H1 (cell line): ENCODE results near the gene FSCN2. TPM values are rescaled to one million over a fixed set of nuclear protein-coding genes. Genes with fewer than 3 reads are reported as not detected.

Experiments
- BRCA1 ChIP-seq: IDR thresholded peaks from 2 replicates; pipeline ENCODE4 v1.6.1; 2012; ENCODE audit warnings: low read depth, low read length, improper control_type of control experiment
- CTBP2 ChIP-seq: IDR thresholded peaks from 2 replicates; pipeline ENCODE4 v1.7.0; 2011; ENCODE audit warnings: borderline replicate concordance, mild to moderate bottlenecking, moderate library complexity, mixed read lengths, low read length; ENCODE audit not compliant: insufficient read depth, insufficient read length
- GTF2F1 ChIP-seq: IDR thresholded peaks from 2 replicates; pipeline ENCODE4 v1.6.1; 2012; ENCODE audit warnings: low read depth, low read length, improper control_type of control experiment, borderline replicate concordance
- KDM1A ChIP-seq: fragments of 200-600, 300-600 bp; sonication (generic); IDR thresholded peaks from 2 replicates; pipeline ENCODE4 v1.7.1; 2016; ENCODE audit warnings: mild to moderate bottlenecking, low read length, borderline replicate concordance
- MAFK ChIP-seq: IDR thresholded peaks from 2 replicates; pipeline ENCODE4 v1.6.1; 2012; ENCODE audit warnings: low read depth, mild to moderate bottlenecking, improper control_type of control experiment, low read length
- RAD21 ChIP-seq, 2 experiments: IDR thresholded peaks in 1 of 2; conservative IDR thresholded peaks in 1 of 2; 2 replicates each; pipeline ENCODE4 v1.6.1; 2011; ENCODE audit warnings: low read depth in 2 of 2, low read length in 2 of 2, improper control_type of control experiment in 1 of 2, inconsistent platforms in 1 of 2, mild to moderate bottlenecking in 1 of 2, moderate library complexity in 1 of 2
- RXRA ChIP-seq: IDR thresholded peaks from 2 replicates; pipeline ENCODE4 v1.6.1; 2011; ENCODE audit warnings: low read depth, mild to moderate bottlenecking, low read length, moderate library complexity; ENCODE audit not compliant: insufficient read depth
- SIRT6 ChIP-seq: IDR thresholded peaks from one replicate; pipeline ENCODE4 v1.7.1; 2012; ENCODE audit warnings: low read length, inconsistent platforms
- SRF ChIP-seq: IDR thresholded peaks from 2 replicates; pipeline ENCODE4 v1.6.1; 2011; ENCODE audit warnings: mild to moderate bottlenecking, low read depth, low read length, moderate library complexity
- polyA plus RNA-seq, 7 experiments: library from polyadenylated mRNA; depleted of rRNA in 3 of 7; stranded (reverse) in 5 of 7; unstranded in 2 of 7; fragments of >200 nt in 5 of 7; fragments of 200-250 nt in 2 of 7; gene quantifications; 1 replicate in 5 of 7; 2 replicates in 1 of 7; 4 replicates in 1 of 7; pipeline versions ENCODE4 v1.2.1 to v1.2.3, GENCODE V29; 2011 to 2013; ENCODE audit warnings: missing spikeins in 2 of 7, mixed read lengths in 2 of 7
- total RNA-seq: library from RNA; stranded (reverse); fragmentation: NEBNext Ultra II Directional; extraction: Animal tissue kit (Norgen Biotek cat#: 25700); gene quantifications from 2 replicates; pipeline ENCODE4 v1.2.1, GENCODE V29; 2021

Gene FSCN2
- total and polyA plus RNA-seq, 2 of the 8 experiments (the other 6 are each of a cell fraction or from before 2014, with no cell fraction given), result 0.18 to 0.30 TPM

DNA sequence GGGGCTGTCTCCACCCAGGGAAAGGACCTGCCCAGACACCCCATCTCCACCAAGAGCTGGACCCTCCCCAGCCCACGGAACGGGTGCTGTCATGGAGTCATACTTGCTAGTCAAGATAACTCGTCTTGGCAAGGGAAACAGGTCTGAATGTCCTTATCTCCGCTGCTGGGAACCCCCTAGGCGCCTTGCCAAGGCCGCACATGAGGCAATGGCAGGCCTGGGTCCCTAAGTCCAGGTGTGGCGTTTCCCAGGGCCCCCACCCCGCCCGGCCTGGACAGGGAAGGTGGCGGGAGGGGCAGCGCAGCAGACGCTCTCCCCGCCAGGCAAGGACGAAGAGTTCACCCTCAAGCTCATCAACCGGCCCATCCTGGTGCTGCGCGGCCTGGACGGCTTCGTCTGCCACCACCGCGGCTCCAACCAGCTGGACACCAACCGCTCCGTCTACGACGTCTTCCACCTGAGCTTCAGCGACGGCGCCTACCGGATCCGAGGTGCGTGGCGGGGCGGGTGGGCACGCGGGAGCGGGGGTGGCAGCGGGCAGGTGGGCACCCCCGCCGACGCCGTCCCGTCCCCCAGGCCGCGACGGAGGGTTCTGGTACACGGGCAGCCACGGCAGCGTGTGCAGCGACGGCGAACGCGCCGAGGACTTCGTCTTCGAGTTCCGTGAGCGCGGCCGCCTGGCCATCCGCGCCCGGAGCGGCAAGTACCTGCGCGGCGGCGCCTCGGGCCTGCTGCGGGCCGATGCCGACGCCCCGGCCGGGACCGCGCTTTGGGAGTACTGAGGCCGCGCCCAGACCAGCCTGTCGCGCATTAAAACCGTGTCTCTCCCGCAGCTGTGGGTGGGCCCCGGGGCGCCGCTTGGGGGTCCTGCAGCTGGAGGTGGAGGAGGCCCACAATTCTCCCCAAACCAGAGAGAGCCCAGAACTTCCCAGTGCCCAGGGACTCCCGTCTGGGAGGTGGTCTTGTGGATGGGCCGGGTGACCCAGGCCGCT lies 8.4 kb downstream of the FSCN2 start (continued):
- TF ChIP-seq RAD21 (IDR thresholded peaks at IDR 0.05 in 1 of 2, conservative IDR thresholded peaks at IDR 0.05 in 1 of 2; ENCODE audit: low read depth in 2 of 2, low read length in 2 of 2) (no peak), SIRT6 (no peak), GTF2F1 (no peak), CTBP2 (peak; percentile 39), KDM1A (no peak), RXRA (no peak), BRCA1 (no peak), SRF (no peak), MAFK (no peak)
